SK-N-MC (cell line): ENCODE measurements around the gene HELZ.

Source experiments
- EZH2 ChIP-seq: fragments of 200-600 bp; sonication (generic); IDR thresholded peaks from one replicate; pipeline ENCODE4 v1.6.1; 2017; ENCODE audit warnings: antibody characterized with exemption
- POLR2AphosphoS5 ChIP-seq: IDR thresholded peaks from 2 replicates; pipeline ENCODE4 v1.6.1; 2012; ENCODE audit warnings: mild to moderate bottlenecking, low read depth, low read length, borderline replicate concordance

DNA sequence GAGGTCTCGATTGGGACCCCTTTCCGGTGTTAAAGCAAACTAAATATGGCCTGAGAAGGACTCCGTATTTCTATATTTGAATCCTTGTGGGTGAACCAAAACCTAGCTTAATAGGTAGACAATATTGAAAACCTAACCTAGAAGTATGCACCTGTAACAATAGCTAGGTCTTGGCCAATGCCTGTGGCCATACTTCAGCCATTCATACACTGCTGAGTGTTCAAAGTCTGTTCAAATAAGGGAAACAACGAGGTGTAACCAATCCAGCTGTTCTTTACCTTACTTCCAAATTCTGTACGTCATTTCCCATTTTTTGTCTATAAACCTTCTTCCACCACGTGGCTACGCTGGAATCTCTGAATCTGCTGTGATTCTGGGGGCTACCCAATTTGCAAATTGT lies 34.1 kb upstream of the HELZ start:
- TF ChIP-seq EZH2 = no peak
- TF ChIP-seq POLR2AphosphoS5 = no peak
